Fibroblast of pulmonary artery (primary cell): ENCODE data around the gene DNAJC24.

Source experiments
- DNase-seq: peaks from one replicate; pipeline ENCODE4 v3.0.0-alpha.2; 2010; ENCODE audit warnings: low read depth
- H3K4me3 ChIP-seq: replicated peaks from 2 replicates; pipeline ENCODE4 v1.5.1; 2011; ENCODE audit warnings: low read depth, mild to moderate bottlenecking, control low read depth, low read length, moderate library complexity
- CTCF ChIP-seq: IDR thresholded peaks from 2 replicates; pipeline ENCODE4 v1.5.1; 2011; ENCODE audit warnings: mild to moderate bottlenecking, control low read depth, low read length, inconsistent platforms; ENCODE audit errors: missing control alignments

Gene DNAJC24

GRCh38 chr11:31478223-31478590 is 108.5 kb downstream of the DNAJC24 start:
- no peak overlapping the region for H3K4me3 ChIP-seq
- DNase-seq, result no peak
- TF ChIP-seq CTCF, result no peak

GRCh38 chr11:31479066-31479465 is 109.4 kb downstream of the DNAJC24 start:
- TF ChIP-seq CTCF, result no peak
- DNase-seq, result no peak
- H3K4me3 ChIP-seq, result no peak overlapping the region

GRCh38 chr11:31480930-31481329 is 111.3 kb downstream of the DNAJC24 start:
- no peak overlapping the region for H3K4me3 ChIP-seq
- no peak for DNase-seq
- no peak for TF ChIP-seq CTCF
